ENCODE results near the gene SLC7A6. TPM values are rescaled to one million over a fixed set of nuclear protein-coding genes. Genes with fewer than 3 reads are reported as not detected.

The SLC7A6 gene
- total RNA-seq, 2 donors from 2014 or later, result 12.8 to 30.5 TPM

- no peaks in the 10 kb centered on the region for H3K4me1 ChIP-seq (replicated peaks)
- no peak overlapping the region for H3K4me3 ChIP-seq
- H3K36me3 ChIP-seq, result peaks cover 0 to 4% of the 10 kb centered on the region in 2 donors
- peak overlapping the region; percentile 9 to 47 for H3K27ac ChIP-seq
- WGBS, result 39% methylated on average over 4 of the region's 4 CpGs
- TF ChIP-seq POLR2A (IDR thresholded peaks at IDR 0.05) (no peak), POLR2AphosphoS5 (IDR thresholded peaks at IDR 0.05) (no peak)
- TF ChIP-seq, protein P1, sequence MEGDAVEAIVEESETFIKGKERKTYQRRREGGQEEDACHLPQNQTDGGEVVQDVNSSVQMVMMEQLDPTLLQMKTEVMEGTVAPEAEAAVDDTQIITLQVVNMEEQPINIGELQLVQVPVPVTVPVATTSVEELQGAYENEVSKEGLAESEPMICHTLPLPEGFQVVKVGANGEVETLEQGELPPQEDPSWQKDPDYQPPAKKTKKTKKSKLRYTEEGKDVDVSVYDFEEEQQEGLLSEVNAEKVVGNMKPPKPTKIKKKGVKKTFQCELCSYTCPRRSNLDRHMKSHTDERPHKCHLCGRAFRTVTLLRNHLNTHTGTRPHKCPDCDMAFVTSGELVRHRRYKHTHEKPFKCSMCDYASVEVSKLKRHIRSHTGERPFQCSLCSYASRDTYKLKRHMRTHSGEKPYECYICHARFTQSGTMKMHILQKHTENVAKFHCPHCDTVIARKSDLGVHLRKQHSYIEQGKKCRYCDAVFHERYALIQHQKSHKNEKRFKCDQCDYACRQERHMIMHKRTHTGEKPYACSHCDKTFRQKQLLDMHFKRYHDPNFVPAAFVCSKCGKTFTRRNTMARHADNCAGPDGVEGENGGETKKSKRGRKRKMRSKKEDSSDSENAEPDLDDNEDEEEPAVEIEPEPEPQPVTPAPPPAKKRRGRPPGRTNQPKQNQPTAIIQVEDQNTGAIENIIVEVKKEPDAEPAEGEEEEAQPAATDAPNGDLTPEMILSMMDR (IDR thresholded peaks at IDR 0.05), result no peak
- intact Hi-C loops (cut with DNase I), result no loop called here
- DNase-seq (ENCODE audit: low spot score), result no peak
- H3K9me3 ChIP-seq, result no peaks in the 10 kb centered on the region
- no peaks in the 10 kb centered on the region for H3K27me3 ChIP-seq (replicated peaks; ENCODE audit: insufficient read depth)
These were observed 25.4 kb downstream of the SLC7A6 start for GRCh38 chr16:68289621-68290329.

DNA sequence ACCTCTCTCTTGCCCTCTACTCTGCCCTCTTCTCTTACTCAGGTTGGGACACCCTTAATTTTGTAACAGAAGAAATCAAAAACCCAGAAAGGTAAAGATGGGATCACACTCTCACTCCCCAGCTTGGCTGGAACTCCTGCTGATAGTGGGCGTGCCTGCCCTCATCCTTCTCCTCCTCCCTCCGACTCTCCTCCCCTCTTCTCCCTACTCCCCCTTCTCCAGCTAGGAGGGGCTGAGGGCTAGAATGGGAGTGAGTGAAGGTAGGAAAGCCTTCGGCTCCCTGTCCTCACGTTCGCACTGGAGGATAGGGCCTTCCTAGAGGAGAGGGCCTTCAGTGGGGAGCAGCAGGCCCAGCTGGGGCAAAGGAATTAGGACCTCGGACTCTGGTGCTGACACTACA is 26.1 kb downstream of the SLC7A6 start:
- H3K27me3 ChIP-seq (replicated peaks; ENCODE audit: insufficient read depth), result no peaks in the 10 kb centered on the region
- H3K4me3 ChIP-seq, result no peak overlapping the region
- intact Hi-C loops (cut with DNase I), result no loop called here
- no peaks in the 10 kb centered on the region for H3K4me1 ChIP-seq (replicated peaks)
- TF ChIP-seq POLR2A (IDR thresholded peaks at IDR 0.05) (no peak), POLR2AphosphoS5 (IDR thresholded peaks at IDR 0.05) (no peak)
- TF ChIP-seq, protein P1 (IDR thresholded peaks at IDR 0.05), result no peak
- DNase-seq (ENCODE audit: low spot score), result no peak
- H3K9me3 ChIP-seq, result no peaks in the 10 kb centered on the region
- WGBS, result 63% methylated on average over 6 of the region's 6 CpGs
- peak overlapping the region; percentile 6 to 47 for H3K27ac ChIP-seq
- H3K36me3 ChIP-seq, result peaks cover 0 to 4% of the 10 kb centered on the region in 2 donors

- H3K9me3 ChIP-seq, result no peaks in the 10 kb centered on the region
- peaks cover 0 to 4% of the 10 kb centered on the region in 2 donors for H3K36me3 ChIP-seq
- TF ChIP-seq, protein P1 (IDR thresholded peaks at IDR 0.05), result no peak
- TF ChIP-seq POLR2A (IDR thresholded peaks at IDR 0.05) (no peak), POLR2AphosphoS5 (IDR thresholded peaks at IDR 0.05) (no peak)
- intact Hi-C loops (cut with DNase I), result no loop called here
- H3K4me3 ChIP-seq, result no peak overlapping the region
- H3K4me1 ChIP-seq (replicated peaks), result no peaks in the 10 kb centered on the region
- H3K27ac ChIP-seq, result no peak overlapping the region
- WGBS, result 98% methylated on average over 4 of the region's 4 CpGs
- DNase-seq (ENCODE audit: low spot score), result no peak
- H3K27me3 ChIP-seq (replicated peaks; ENCODE audit: insufficient read depth), result no peaks in the 10 kb centered on the region
These were observed 26.9 kb downstream of the SLC7A6 start for GRCh38 chr16:68291227-68291626.

- Histone ChIP-seq H3K9me3 (no peaks in the 10 kb centered on the region), H3K36me3 (peaks cover 0 to 4% of the 10 kb centered on the region in 2 donors), H3K27me3 (replicated peaks; ENCODE audit: insufficient read depth) (no peaks in the 10 kb centered on the region), H3K4me1 (replicated peaks) (no peaks in the 10 kb centered on the region), H3K27ac (no peak overlapping the region), H3K4me3 (no peak overlapping the region)
- 94% methylated on average over 5 of the region's 5 CpGs for whole genome bisulfite sequencing
- no peak for DNase-seq (ENCODE audit: low spot score)
- TF ChIP-seq, protein P1 (IDR thresholded peaks at IDR 0.05), result no peak
- TF ChIP-seq POLR2AphosphoS5 (IDR thresholded peaks at IDR 0.05), result no peak
- TF ChIP-seq POLR2A (IDR thresholded peaks at IDR 0.05), result no peak
- intact Hi-C loops (cut with DNase I), result no loop called here
These were observed 28.1 kb downstream of the SLC7A6 start for GRCh38 chr16:68292425-68292824.

DNA sequence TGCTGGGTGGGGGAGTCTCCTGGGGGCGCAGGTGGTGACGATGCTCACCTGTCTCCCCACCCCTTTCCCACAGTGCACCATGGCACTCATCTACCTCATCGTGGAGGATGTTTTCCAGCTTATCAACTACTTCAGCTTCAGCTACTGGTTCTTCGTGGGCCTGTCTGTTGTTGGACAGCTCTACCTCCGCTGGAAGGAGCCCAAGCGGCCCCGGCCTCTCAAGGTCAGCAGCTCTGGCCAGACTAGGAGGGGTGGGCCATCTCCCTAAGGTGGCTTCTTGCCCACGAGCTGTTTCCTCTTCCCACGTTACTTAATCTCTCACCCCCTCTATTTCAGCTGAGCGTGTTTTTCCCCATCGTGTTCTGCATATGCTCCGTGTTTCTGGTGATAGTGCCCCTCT is 32.0 kb downstream of the SLC7A6 start:
- no peak for TF ChIP-seq POLR2AphosphoS5 (IDR thresholded peaks at IDR 0.05)
- no peak for TF ChIP-seq POLR2A (IDR thresholded peaks at IDR 0.05)
- TF ChIP-seq, protein P1 (IDR thresholded peaks at IDR 0.05), result no peak
- no peaks in the 10 kb centered on the region for H3K36me3 ChIP-seq
- H3K27me3 ChIP-seq (replicated peaks; ENCODE audit: insufficient read depth), result no peaks in the 10 kb centered on the region
- H3K27ac ChIP-seq, result no peak overlapping the region
- DNase-seq (ENCODE audit: low spot score), result no peak
- H3K4me3 ChIP-seq, result no peak overlapping the region
- no peaks in the 10 kb centered on the region for H3K4me1 ChIP-seq (replicated peaks)
- no peaks in the 10 kb centered on the region for H3K9me3 ChIP-seq
- intact Hi-C loops (cut with DNase I), result no loop called here
- WGBS, result 84% methylated on average over 12 of the region's 12 CpGs

All from prostate gland (tissue), 2 donors.